HEK293 (cell line): ENCODE data around the gene POLD2.

ENCODE experiments used
- CTCF ChIP-seq: fragments of 450-650 bp; formaldehyde crosslinking; IDR thresholded peaks from 2 replicates; pipeline ENCODE4 v1.5.1; 2016; ENCODE audit warnings: missing biosample characterization, missing genetic modification characterization
- ZNF133 ChIP-seq: fragments of 450-650 bp; formaldehyde crosslinking; IDR thresholded peaks from 2 replicates; pipeline ENCODE4 v1.5.1; 2016; ENCODE audit warnings: missing biosample characterization, missing genetic modification characterization
- ZNF221 ChIP-seq: fragments of 450-650 bp; formaldehyde crosslinking; IDR thresholded peaks from 2 replicates; pipeline ENCODE4 v1.5.1; 2017; ENCODE audit warnings: missing biosample characterization, missing genetic modification characterization, borderline replicate concordance
- ZNF26 ChIP-seq: fragments of 450-650 bp; formaldehyde crosslinking; IDR thresholded peaks from 2 replicates; pipeline ENCODE4 v1.5.1; 2016; ENCODE audit warnings: missing biosample characterization, missing genetic modification characterization
- ZNF274 ChIP-seq, 2 experiments: fragments of 200-500 bp in 1 of 2; fragments of 450-650 bp in 1 of 2; sonication (Bioruptor generic) in 1 of 2; formaldehyde crosslinking in 1 of 2; IDR thresholded peaks; 2 replicates each; pipeline versions ENCODE4 v1.5.1 to v1.6.1; 2014 to 2016; ENCODE audit warnings: borderline replicate concordance in 1 of 2, inconsistent platforms in 1 of 2, low read length in 1 of 2, missing biosample characterization in 1 of 2, missing genetic modification characterization in 1 of 2
- ZNF513 ChIP-seq: fragments of 450-650 bp; IDR thresholded peaks from 2 replicates; pipeline ENCODE4 v1.5.1; 2018; ENCODE audit warnings: missing biosample characterization, missing genetic modification characterization
- TF ChIP-seq, protein P1 (sequence below): fragments of 450-650 bp; formaldehyde crosslinking; IDR thresholded peaks from 2 replicates; pipeline ENCODE4 v1.5.1; 2016; ENCODE audit warnings: missing biosample characterization, missing genetic modification characterization

GRCh38 chr7:44078521-44078920 is 44.8 kb downstream of the POLD2 start:
- TF ChIP-seq ZNF221 (no peak), ZNF26 (tag by site-specific recombination) (no peak), CTCF (tag by site-specific recombination) (no peak), ZNF513 (tag by site-specific recombination) (no peak), ZNF133 (no peak), ZNF274 (IDR thresholded peaks at IDR 0.05; ENCODE audit: low read length) (no peak), ZNF274 (tag by site-specific recombination; IDR thresholded peaks at IDR 0.05; ENCODE audit: borderline replicate concordance) (no peak)
- TF ChIP-seq, protein P1, sequence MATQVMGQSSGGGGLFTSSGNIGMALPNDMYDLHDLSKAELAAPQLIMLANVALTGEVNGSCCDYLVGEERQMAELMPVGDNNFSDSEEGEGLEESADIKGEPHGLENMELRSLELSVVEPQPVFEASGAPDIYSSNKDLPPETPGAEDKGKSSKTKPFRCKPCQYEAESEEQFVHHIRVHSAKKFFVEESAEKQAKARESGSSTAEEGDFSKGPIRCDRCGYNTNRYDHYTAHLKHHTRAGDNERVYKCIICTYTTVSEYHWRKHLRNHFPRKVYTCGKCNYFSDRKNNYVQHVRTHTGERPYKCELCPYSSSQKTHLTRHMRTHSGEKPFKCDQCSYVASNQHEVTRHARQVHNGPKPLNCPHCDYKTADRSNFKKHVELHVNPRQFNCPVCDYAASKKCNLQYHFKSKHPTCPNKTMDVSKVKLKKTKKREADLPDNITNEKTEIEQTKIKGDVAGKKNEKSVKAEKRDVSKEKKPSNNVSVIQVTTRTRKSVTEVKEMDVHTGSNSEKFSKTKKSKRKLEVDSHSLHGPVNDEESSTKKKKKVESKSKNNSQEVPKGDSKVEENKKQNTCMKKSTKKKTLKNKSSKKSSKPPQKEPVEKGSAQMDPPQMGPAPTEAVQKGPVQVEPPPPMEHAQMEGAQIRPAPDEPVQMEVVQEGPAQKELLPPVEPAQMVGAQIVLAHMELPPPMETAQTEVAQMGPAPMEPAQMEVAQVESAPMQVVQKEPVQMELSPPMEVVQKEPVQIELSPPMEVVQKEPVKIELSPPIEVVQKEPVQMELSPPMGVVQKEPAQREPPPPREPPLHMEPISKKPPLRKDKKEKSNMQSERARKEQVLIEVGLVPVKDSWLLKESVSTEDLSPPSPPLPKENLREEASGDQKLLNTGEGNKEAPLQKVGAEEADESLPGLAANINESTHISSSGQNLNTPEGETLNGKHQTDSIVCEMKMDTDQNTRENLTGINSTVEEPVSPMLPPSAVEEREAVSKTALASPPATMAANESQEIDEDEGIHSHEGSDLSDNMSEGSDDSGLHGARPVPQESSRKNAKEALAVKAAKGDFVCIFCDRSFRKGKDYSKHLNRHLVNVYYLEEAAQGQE (tag by site-specific recombination) = no peak
